HT1080 (cell line): Measurements from ENCODE around the gene GAP43. TPM values are rescaled to one million over a fixed set of nuclear protein-coding genes. Genes with fewer than 3 reads are reported as not detected.

Experiments used
- DNase-seq: peaks from one replicate; pipeline ENCODE4 v3.0.0-alpha.2; 2015; ENCODE audit warnings: low read depth
- total RNA-seq: library from RNA; depleted of rRNA; stranded (reverse); fragments of >200 nt; shearing (Covaris generic); gene quantifications from 2 replicates; pipeline ENCODE4 v1.2.3, GENCODE V29; 2014

The GAP43 gene
- total RNA-seq, 1 experiment from 2014 or later = 1.00 TPM

- no peak for DNase-seq
Measured at GRCh38 chr3:115660646-115661337, 37.5 kb downstream of the GAP43 start.

DNA sequence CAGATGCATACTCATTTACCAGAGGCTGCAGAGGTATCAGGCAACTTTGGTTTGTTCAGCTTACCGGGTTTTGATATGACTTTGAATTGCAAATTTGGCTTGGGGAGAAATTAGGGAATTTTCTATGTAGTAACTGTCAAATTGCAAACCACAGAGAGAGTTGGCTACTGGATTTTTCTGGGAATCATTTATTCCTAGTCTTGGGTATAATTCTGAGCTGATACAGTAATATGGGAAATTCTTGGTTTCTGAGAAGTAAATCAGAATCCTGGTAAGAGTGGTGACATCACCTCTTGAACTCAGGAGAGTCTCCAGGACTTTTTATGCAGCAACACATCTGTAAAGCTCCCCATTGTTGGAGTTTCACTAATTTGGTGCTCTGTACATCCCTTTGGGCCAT is 39.0 kb downstream of the GAP43 start:
- DNase-seq = no peak

GRCh38 chr3:115663414-115663813 is 40.1 kb downstream of the GAP43 start:
- DNase-seq = no peak

DNA sequence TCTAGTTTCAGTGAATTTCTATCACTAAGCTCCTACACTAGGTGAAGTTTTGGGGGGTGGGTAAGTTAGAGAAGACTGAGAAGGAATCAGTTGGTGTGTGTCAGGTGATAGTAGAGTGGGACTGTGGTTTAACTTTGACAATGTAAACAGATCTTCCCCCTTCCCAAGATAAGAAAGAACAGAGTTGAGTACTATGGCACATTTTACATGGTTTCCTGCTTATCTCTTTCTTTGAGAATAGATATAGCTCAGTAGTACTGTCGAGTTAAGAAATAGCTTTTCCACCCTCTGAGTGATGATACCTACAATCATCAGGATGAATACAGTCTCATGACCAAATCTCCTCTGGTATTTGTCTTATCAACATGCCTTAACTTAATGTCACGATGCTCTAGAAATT is 42.8 kb downstream of the GAP43 start:
- DNase-seq = no peak

- DNase-seq = peak; percentile 63
Measured at GRCh38 chr3:115666920-115667737, 43.8 kb downstream of the GAP43 start.

- no peak for DNase-seq
Measured at GRCh38 chr3:115667738-115668065, 44.4 kb downstream of the GAP43 start.

GRCh38 chr3:115670911-115671310 is 47.6 kb downstream of the GAP43 start:
- DNase-seq = no peak

- DNase-seq = no peak
Measured at GRCh38 chr3:115671761-115672455, 48.6 kb downstream of the GAP43 start.

- DNase-seq = no peak
Measured at GRCh38 chr3:115673881-115674280, 50.6 kb downstream of the GAP43 start.

- DNase-seq = no peak
Measured at GRCh38 chr3:115676336-115676735, 53.0 kb downstream of the GAP43 start.

GRCh38 chr3:115680803-115681345 is 57.6 kb downstream of the GAP43 start:
- peak; percentile 45 for DNase-seq

DNA sequence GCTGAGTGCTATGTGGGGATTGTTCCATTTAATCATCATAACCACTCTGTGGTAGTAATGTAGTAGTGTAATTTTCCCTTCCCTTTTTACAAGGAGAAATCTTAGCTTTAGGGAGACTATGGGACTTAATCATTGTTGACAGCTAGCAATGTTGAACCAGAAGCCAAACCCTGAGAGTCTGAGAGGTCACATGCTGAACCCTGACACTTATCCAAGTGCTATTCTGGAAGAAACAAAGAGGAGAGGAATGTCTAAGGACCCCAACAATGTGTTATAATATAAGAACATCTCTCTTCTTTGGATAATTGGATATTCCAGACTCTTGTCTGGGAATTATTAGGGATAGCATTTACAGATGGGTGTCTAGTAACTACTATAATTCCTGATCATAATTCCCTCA is 58.4 kb downstream of the GAP43 start:
- DNase-seq = no peak

- no peak for DNase-seq
Measured at GRCh38 chr3:115683305-115683704, 60.0 kb downstream of the GAP43 start.

DNA sequence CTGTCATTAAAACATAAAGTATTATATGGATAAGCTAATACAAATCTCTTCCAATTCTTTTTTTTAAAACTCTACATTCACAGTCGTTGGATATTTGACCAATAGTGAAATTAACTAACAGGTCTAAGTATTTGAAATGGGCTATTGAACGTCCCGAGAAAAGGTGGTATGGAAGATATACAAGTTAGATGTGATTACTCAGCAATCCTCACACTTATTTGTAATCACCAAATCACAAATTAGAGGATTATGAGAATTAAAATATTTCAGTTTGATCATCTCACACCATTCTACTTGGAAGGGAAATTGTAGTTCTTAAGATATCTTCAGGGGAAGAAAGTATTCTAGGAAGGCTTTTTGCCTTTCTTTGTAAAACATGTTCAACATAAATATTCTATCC is 60.5 kb downstream of the GAP43 start:
- DNase-seq = no peak

DNA sequence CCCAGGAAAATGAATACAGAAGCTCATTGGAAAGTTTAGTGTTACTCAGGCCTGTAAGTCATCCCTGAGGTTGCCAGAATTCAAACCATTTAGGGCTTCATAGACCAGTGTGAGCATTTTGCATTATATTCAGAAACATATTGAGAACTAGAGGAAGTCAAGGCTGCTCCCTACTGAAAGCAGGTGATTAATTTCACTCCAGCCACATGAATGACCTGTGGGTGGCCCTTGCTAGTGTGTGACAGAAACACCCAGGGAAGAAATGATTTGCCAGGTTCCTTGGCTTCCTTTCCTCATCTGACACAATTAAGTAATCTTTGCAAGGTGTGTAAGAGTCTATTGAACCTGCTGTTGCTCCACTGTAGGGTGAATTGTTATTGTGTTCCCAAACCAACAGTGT is 61.8 kb downstream of the GAP43 start:
- no peak for DNase-seq

DNA sequence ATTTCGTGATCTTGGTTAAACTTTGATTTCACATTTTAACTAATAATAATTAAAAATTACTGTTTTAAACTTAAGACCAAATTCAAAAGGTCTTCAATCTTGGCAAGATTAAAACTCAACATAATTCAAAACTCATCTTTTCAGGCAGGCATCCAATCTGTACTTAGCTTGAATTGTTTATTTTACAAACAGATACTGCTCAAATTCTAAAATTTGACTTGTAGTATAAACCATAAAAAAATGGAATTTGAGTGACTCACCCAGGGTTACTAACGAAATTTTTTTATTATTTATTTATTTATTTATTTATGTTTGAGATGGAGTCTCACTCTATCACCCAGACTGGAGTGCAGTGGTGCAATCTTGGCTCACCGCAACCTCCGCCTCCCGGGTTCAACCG is 64.4 kb downstream of the GAP43 start:
- DNase-seq = no peak

DNA sequence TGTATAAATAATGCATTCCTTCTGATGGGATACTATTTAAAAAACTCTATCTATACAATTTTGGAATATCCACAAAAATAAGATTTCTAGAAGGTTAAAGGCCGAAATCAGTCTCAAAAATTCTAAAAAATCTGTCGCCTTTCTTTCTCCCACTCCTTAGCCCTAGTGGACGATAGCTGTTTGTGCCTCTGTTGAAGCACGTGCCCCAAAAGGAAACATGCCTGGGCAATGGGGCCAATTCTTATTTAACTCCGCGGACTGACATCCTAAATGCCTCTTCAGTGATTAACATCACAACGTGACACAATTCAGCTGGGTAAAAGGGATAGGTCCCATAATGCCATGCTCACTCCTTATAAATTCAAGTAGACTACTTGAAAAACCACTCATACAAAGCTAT is 65.1 kb downstream of the GAP43 start:
- DNase-seq = no peak

DNA sequence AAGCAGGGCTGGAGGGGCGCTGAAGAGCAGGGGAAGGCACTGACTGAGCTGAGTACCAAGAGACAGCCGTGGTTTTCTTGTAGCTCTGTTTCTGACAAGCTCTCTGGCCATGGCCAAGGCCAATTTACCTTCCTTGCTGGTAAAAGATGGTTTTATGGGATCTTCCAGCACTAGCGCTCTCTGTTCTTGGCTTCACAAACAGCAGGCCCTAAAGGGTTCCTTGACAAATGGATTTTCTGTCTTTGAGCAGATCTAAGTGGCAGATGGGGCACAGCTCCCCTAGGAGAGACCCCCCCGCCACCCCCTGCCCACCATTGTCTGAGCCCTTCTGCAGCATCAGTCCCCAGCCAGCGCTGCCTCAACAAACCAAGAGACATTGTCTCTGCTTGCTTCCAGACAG is 66.6 kb downstream of the GAP43 start:
- no peak for DNase-seq

DNA sequence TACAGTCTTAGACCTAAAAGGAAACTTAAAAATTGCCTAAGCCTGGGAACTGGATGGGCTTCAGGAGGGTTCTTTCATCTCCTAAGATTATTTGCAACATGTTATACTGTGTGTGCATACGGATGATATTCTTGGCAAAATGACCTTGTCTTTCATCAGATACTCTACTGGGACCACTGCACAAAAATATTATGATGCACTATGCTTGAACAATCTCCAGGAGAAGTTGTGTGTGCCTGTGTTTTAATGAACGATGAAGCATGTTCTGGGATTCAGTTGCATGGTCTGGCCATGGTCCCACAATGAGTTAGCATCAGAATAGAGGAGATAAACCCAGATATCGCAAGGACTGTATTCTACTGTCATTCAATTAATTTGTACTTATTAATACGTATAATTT is 68.7 kb downstream of the GAP43 start:
- DNase-seq = no peak

GRCh38 chr3:115692887-115693524 is 69.7 kb downstream of the GAP43 start:
- DNase-seq = peak; percentile 84

DNA sequence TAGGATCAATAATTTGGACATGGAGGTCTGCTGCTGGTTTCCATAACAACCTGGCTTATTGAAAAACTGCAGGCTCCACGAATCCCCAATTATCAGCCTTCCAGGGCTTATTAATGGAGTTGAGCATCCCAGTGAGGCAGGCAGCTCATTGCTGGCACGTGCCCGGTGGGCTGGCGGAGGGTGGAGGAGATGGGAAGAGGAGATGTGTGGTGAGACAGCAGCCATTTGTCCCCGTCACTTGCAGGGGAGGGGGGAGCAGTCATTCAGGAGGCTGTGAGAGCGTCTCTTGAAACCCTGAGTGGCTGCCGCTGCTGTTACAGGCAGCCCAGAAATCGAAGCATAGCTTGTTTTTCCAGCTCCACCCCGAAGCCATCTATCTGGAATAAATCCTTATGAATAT is 70.6 kb downstream of the GAP43 start:
- DNase-seq = no peak

GRCh38 chr3:115695090-115695489 is 71.8 kb downstream of the GAP43 start:
- DNase-seq = no peak
